HL-60 (cell line): Measurements from ENCODE around the gene APOBEC3A.
A peak's percentile ranks its signal among the peaks of the same experiment; 100 is the strongest.
"Not testable (repeated sequence)": the region's sequence is repeated elsewhere in the genome, so short reads cannot be mapped to it uniquely, and the experiment has no call there.

Source experiments
- DNase-seq, 2 experiments: peaks; one replicate each; pipeline ENCODE4 v3.0.0-alpha.2; 2010 to 2020; ENCODE audit warnings: low read depth in 1 of 2, low spot score in 1 of 2
- H3K27ac ChIP-seq: fragments of 250-450 bp; sonication (Bioruptor Pico); replicated peaks from 2 replicates; pipeline ENCODE4 v1.5.1; 2020; ENCODE audit warnings: mild to moderate bottlenecking, moderate library complexity
- H3K27me3 ChIP-seq: fragments of 250-450 bp; sonication (Bioruptor Pico); 2 replicates; pipeline ENCODE4 v1.5.1; 2021; ENCODE audit warnings: mild to moderate bottlenecking, moderate library complexity; ENCODE audit not compliant: insufficient read depth, poor library complexity, severe bottlenecking
- H3K4me3 ChIP-seq: replicated peaks from 2 replicates; pipeline ENCODE4 v1.5.1; 2011; ENCODE audit warnings: mild to moderate bottlenecking, control low read depth, low read length; ENCODE audit not compliant: insufficient read depth
- GABPA ChIP-seq: IDR thresholded peaks from 2 replicates; pipeline ENCODE4 v1.6.1; 2012; ENCODE audit warnings: low read depth
- POLR2AphosphoS5 ChIP-seq: IDR thresholded peaks from 2 replicates; pipeline ENCODE4 v1.6.1; 2012; ENCODE audit warnings: low read depth
- SPI1 ChIP-seq: IDR thresholded peaks from 2 replicates; pipeline ENCODE4 v1.6.1; 2012; ENCODE audit warnings: low read depth, mild to moderate bottlenecking, borderline replicate concordance
- TF ChIP-seq, protein P1 (sequence below): IDR thresholded peaks from one replicate; pipeline ENCODE4 v1.5.1; 2011; ENCODE audit warnings: low read length, control low read depth, inconsistent platforms; ENCODE audit not compliant: insufficient read depth
- TF ChIP-seq, protein P2 (sequence below): IDR thresholded peaks from 2 replicates; pipeline ENCODE4 v1.6.1; 2012; ENCODE audit warnings: low read depth; ENCODE audit not compliant: insufficient replicate concordance

The APOBEC3A gene

DNA sequence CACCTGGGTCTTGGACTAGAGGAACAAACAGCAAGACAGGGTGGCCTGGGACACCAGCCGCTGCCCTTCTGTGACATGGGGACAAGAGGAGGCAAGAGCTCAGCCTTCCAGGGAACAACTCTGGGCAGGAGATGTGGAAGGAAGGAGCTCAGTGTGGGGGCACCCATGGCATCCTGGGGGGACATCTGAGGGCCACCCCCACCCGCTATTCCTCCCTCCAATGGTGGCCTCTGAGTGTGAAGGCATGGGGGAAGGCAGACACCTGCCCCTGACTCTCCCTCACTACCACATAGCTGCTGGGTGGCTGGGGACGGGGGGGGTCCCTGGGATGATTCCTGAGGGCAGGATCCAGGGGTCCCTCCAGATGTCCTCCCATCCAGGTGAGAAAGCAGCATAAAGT, 29.2 kb downstream of the APOBEC3A start:
- no peaks in the 10 kb centered on the region for H3K27me3 ChIP-seq
- DNase-seq: no peak
- TF ChIP-seq, protein P1, sequence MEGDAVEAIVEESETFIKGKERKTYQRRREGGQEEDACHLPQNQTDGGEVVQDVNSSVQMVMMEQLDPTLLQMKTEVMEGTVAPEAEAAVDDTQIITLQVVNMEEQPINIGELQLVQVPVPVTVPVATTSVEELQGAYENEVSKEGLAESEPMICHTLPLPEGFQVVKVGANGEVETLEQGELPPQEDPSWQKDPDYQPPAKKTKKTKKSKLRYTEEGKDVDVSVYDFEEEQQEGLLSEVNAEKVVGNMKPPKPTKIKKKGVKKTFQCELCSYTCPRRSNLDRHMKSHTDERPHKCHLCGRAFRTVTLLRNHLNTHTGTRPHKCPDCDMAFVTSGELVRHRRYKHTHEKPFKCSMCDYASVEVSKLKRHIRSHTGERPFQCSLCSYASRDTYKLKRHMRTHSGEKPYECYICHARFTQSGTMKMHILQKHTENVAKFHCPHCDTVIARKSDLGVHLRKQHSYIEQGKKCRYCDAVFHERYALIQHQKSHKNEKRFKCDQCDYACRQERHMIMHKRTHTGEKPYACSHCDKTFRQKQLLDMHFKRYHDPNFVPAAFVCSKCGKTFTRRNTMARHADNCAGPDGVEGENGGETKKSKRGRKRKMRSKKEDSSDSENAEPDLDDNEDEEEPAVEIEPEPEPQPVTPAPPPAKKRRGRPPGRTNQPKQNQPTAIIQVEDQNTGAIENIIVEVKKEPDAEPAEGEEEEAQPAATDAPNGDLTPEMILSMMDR: no peak
- TF ChIP-seq POLR2AphosphoS5: no peak
- H3K4me3 ChIP-seq: no peak overlapping the region
- no peak overlapping the region for H3K27ac ChIP-seq

DNA sequence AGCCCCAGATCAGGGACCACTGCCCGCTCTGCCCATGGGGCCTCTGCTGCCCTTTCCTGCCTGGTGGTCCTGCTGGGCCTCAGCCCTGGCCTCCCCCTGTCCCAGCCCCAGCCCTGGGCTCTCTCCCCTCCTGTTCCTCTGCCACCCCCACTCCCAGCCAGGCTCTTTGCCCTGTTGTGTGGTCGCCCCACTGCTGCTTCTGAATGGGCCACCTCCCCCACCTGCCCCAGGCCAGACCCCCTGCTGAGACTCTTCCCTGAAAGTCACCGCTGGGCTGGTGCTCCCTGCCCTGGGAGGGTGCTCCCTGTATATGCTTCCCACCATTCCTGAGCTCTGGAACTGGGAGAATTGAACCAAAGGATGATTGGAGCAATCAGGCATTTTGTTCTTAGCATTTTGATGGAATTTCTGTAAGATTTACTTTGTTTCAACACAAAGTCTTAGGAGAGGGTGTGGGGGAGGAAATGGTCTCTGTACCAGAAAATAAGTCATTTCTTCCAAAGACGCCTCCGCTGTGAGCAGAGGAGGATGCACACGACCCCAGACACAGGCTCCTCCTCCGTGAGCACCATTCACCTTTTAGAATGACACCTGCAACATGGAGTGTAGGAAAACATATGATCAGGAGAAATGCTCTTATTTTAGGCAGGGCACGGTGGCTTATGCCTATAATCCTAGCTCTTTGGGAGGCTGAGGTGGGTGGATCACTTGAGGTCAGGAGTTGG, 29.9 kb downstream of the APOBEC3A start:
- Histone ChIP-seq H3K27ac (no peak overlapping the region), H3K4me3 (no peak overlapping the region), H3K27me3 (no peaks in the 10 kb centered on the region)
- no peak for TF ChIP-seq POLR2AphosphoS5
- TF ChIP-seq, protein P1: no peak
- DNase-seq: no peak

DNA sequence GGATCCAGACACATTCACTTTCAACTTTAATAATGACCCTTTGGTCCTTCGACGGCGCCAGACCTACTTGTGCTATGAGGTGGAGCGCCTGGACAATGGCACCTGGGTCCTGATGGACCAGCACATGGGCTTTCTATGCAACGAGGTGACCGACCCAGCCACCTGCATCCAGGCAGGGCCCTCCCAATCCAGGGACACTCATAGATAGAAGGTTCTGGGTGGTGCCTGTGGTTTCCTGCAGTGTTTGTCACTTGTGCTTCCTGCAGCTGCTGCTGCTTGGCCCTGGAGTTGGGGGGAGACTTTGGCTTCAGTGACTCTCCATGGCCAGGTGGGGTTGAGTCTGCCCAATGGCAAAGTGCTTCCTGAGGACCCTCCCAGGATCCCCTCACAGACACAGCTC, 32.1 kb downstream of the APOBEC3A start:
- H3K4me3 ChIP-seq: no peak overlapping the region
- H3K27ac ChIP-seq: no peak overlapping the region
- no peak for DNase-seq
- no peaks in the 10 kb centered on the region for H3K27me3 ChIP-seq
- TF ChIP-seq, protein P2, sequence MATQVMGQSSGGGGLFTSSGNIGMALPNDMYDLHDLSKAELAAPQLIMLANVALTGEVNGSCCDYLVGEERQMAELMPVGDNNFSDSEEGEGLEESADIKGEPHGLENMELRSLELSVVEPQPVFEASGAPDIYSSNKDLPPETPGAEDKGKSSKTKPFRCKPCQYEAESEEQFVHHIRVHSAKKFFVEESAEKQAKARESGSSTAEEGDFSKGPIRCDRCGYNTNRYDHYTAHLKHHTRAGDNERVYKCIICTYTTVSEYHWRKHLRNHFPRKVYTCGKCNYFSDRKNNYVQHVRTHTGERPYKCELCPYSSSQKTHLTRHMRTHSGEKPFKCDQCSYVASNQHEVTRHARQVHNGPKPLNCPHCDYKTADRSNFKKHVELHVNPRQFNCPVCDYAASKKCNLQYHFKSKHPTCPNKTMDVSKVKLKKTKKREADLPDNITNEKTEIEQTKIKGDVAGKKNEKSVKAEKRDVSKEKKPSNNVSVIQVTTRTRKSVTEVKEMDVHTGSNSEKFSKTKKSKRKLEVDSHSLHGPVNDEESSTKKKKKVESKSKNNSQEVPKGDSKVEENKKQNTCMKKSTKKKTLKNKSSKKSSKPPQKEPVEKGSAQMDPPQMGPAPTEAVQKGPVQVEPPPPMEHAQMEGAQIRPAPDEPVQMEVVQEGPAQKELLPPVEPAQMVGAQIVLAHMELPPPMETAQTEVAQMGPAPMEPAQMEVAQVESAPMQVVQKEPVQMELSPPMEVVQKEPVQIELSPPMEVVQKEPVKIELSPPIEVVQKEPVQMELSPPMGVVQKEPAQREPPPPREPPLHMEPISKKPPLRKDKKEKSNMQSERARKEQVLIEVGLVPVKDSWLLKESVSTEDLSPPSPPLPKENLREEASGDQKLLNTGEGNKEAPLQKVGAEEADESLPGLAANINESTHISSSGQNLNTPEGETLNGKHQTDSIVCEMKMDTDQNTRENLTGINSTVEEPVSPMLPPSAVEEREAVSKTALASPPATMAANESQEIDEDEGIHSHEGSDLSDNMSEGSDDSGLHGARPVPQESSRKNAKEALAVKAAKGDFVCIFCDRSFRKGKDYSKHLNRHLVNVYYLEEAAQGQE: no peak
- TF ChIP-seq GABPA: no peak
- TF ChIP-seq POLR2AphosphoS5: no peak
- TF ChIP-seq SPI1: no peak

DNA sequence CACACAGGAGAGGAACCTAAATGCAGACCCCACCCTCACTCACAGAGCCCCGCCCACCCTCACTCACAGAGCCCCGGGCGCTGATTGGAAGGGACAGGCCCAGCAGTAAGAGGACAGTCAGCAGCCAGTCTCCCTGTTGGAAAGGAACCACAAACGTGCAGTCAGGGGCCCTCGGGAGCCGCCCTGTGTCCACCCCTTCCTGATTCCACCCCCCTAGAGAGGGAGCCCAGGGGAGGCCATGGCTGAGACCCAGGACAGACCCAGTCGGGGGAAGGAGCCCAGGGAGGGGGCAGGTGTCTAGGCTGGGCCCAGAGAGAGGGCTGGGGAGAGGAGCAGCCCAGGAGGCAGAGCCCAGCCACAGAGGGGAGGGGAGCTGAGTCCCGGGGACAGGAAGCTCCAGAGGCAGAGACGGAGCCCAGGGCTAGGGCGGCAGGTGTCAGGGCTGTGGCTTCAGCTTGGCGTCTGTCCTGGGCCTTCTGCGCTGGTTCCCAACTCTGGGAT, 35.5 kb downstream of the APOBEC3A start:
- DNase-seq, H3K27ac ChIP-seq: not testable (repeated sequence)

DNA sequence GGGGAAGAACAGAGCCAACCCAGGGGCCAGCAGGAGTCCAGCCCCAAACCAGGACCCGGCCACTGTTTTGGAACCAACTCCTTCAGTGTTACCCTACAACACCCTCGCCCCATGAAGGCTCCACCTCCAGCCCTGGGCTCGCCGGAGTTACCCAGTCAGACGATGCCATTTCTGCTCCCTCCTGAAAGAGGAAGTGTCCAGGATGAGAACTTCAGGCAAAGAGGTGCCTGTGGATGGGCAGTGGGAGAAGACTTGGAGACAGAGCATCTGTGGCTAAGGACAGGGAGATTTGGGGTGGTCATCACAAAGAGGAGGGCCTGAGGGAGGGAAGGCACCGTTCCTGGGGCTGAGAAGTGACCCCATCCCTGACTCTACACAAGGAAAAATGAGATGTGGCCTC, 38.7 kb downstream of the APOBEC3A start:
- no peak for DNase-seq
- Histone ChIP-seq H3K27ac (no peak overlapping the region), H3K4me3 (no peak overlapping the region), H3K27me3 (no peaks in the 10 kb centered on the region)
- TF ChIP-seq SPI1 (peak; percentile 83), GABPA (no peak), POLR2AphosphoS5 (no peak)

More for the DNA sequence above, 35.5 kb downstream of the APOBEC3A start:
- not testable (repeated sequence) for H3K4me3 ChIP-seq, H3K27me3 ChIP-seq

DNA sequence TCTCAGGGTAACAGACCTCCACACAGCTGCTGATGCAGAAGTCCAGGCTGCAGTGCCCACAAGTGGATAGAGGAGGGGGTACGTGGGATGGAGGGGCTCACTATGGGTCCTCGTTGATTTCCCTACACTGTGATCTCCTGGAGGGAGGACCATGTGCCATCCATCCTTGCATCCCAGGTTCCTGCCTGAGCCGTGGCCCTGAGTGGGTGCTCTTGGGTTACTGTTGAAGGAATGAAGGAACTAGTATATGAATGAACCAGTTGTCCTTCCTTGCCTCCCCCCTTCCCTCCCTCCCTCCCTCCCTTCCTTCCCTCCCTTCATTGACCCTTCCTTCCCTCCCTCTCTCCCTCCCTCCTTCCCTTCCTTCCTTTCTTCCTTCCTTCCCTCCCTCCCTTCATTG, 40.1 kb downstream of the APOBEC3A start:
- no peak overlapping the region for H3K27ac ChIP-seq
- no peaks in the 10 kb centered on the region for H3K27me3 ChIP-seq
- TF ChIP-seq, protein P1: no peak
- TF ChIP-seq, protein P2: no peak
- TF ChIP-seq POLR2AphosphoS5: no peak
- TF ChIP-seq SPI1: no peak
- TF ChIP-seq GABPA: no peak
- H3K4me3 ChIP-seq: no peak overlapping the region
- DNase-seq: no peak
